Keratinocyte (primary cell): ENCODE data around the gene FBLN1. TPM values are rescaled to one million over a fixed set of nuclear protein-coding genes. Genes with fewer than 3 reads are reported as not detected.

ENCODE experiments used
- DNase-seq: peaks from one replicate; pipeline ENCODE4 v3.0.0-alpha.2; 2011; ENCODE audit warnings: low read depth, missing footprints, low spot score
- FAIRE-seq: peaks from 2 replicates; lab custom pipeline; 2011; peaks lifted over from hg19 to GRCh38; lab: Jason Lieb, UNC
- H2AFZ ChIP-seq: 2 replicates; pipeline ENCODE4 v1.6.0; 2012; ENCODE audit warnings: low read length, control low read depth, inconsistent platforms; ENCODE audit not compliant: control insufficient read depth
- H3K27ac ChIP-seq: 2 replicates; pipeline ENCODE4 v1.5.1; 2011; ENCODE audit warnings: low read length; ENCODE audit not compliant: control insufficient read depth, insufficient read depth
- H3K27me3 ChIP-seq: 3 replicates; pipeline ENCODE4 v1.6.0; 2011; ENCODE audit warnings: low read length; ENCODE audit not compliant: control insufficient read depth, insufficient read depth; ENCODE audit errors: extremely low read depth
- H3K36me3 ChIP-seq, 2 experiments: 2 replicates in 1 of 2; 3 replicates in 1 of 2; pipeline ENCODE4 v1.5.1; 2011; ENCODE audit warnings: low read length in 2 of 2, mild to moderate bottlenecking in 1 of 2; ENCODE audit not compliant: control insufficient read depth in 2 of 2, insufficient read depth in 2 of 2; ENCODE audit errors: extremely low read depth in 1 of 2
- H3K4me1 ChIP-seq: 3 replicates; pipeline ENCODE4 v1.5.1; 2011; ENCODE audit warnings: low read length; ENCODE audit not compliant: control insufficient read depth, insufficient read depth; ENCODE audit errors: extremely low read depth
- H3K4me2 ChIP-seq: 3 replicates; pipeline ENCODE4 v1.6.0; 2011; ENCODE audit warnings: low read depth, low read length; ENCODE audit not compliant: control insufficient read depth, insufficient read depth; ENCODE audit errors: extremely low read depth
- H3K4me3 ChIP-seq, 3 experiments: fragments of 200-600 bp in 1 of 3; sonication (generic) in 1 of 3; 2 replicates in 2 of 3; 3 replicates in 1 of 3; pipeline ENCODE4 v1.5.1; 2011 to 2016; ENCODE audit warnings: low read length in 3 of 3, mild to moderate bottlenecking in 3 of 3, control low read depth in 2 of 3, inconsistent platforms in 1 of 3, low read depth in 1 of 3, mixed read lengths in 1 of 3, mixed run types in 1 of 3, moderate library complexity in 1 of 3; ENCODE audit not compliant: control insufficient read depth in 2 of 3, insufficient read depth in 2 of 3; ENCODE audit errors: extremely low read depth in 1 of 3
- H3K79me2 ChIP-seq: 2 replicates; pipeline ENCODE4 v1.6.0; 2012; ENCODE audit warnings: low read length; ENCODE audit not compliant: control insufficient read depth, insufficient read depth
- H3K9ac ChIP-seq: 3 replicates; pipeline ENCODE4 v1.6.0; 2011; ENCODE audit warnings: low read length; ENCODE audit not compliant: control insufficient read depth, insufficient read depth; ENCODE audit errors: extremely low read depth
- H3K9me1 ChIP-seq: 3 replicates; pipeline ENCODE4 v1.6.0; 2011; ENCODE audit warnings: low read length; ENCODE audit not compliant: control insufficient read depth, insufficient read depth; ENCODE audit errors: extremely low read depth
- H3K9me3 ChIP-seq: 2 replicates; pipeline ENCODE4 v1.5.1; 2012; ENCODE audit warnings: low read depth, low read length; ENCODE audit not compliant: control insufficient read depth
- H4K20me1 ChIP-seq: 3 replicates; pipeline ENCODE4 v1.6.0; 2011; ENCODE audit warnings: low read length; ENCODE audit not compliant: control insufficient read depth, insufficient read depth; ENCODE audit errors: extremely low read depth
- CTCF ChIP-seq, 3 experiments: IDR thresholded peaks in 1 of 3; conservative IDR thresholded peaks in 1 of 3; optimal IDR thresholded peaks in 1 of 3; 2 replicates in 2 of 3; 3 replicates in 1 of 3; pipeline versions ENCODE3 to v1.5.1; 2011; ENCODE audit warnings: low read length in 3 of 3, mild to moderate bottlenecking in 3 of 3, moderate library complexity in 2 of 3, control low read depth in 1 of 3, inconsistent platforms in 1 of 3; ENCODE audit not compliant: insufficient read depth in 2 of 3; ENCODE audit errors: extremely low read depth in 1 of 3
- EZH2 ChIP-seq: IDR thresholded peaks from one replicate; pipeline ENCODE4 v1.6.1; 2012; ENCODE audit warnings: inconsistent platforms, mild to moderate bottlenecking, low read length, moderate library complexity
- dilution Hi-C: fragments of 300-500 bp; cut with MboI; formaldehyde crosslinking; loops from one replicate; pipeline ENCODE4 v1.7.0; 2020; ENCODE audit warnings: low sequenced_read_pairs; ENCODE audit not compliant: extremely low pct_ligation_motif_present
- polyA plus RNA-seq, 5 experiments: library from polyadenylated mRNA; depleted of rRNA in 3 of 5; stranded (reverse) in 3 of 5; stranded (forward) in 1 of 5; unstranded in 1 of 5; fragments of >200 nt; gene quantifications; 1 replicate in 1 of 5; 2 replicates in 3 of 5; 3 replicates in 1 of 5; pipeline versions ENCODE4 v1.2.1 to v1.2.3, GENCODE V29; 2011 to 2012; ENCODE audit warnings: missing spikeins in 2 of 5, low read depth in 1 of 5, low replicate concordance in 1 of 5

FBLN1 gene
- polyA plus RNA-seq, 1 donor (not counting 4 experiments of a cell fraction or from before 2014, with no cell fraction given) = 13.7 TPM

GRCh38 chr22:45630436-45630835, 127.8 kb downstream of the FBLN1 start:
- DNase-seq = no peak
- Histone ChIP-seq H3K9me1 (no peaks in the 10 kb centered on the region), H2AFZ (no peak overlapping the region), H3K27ac (no peak overlapping the region), H3K4me1 (peaks cover 13% of the 10 kb centered on the region), H3K9me3 (no peaks in the 10 kb centered on the region), H4K20me1 (no peaks in the 10 kb centered on the region), H3K4me3 (no peak overlapping the region), H3K79me2 (no peaks in the 10 kb centered on the region), H3K9ac (no peak overlapping the region), H3K36me3 (no peaks in the 10 kb centered on the region), H3K4me2 (no peak overlapping the region), H3K27me3 (no peaks in the 10 kb centered on the region)
- TF ChIP-seq CTCF (optimal IDR thresholded peaks at IDR 0.05 in 1 of 3, IDR thresholded peaks at IDR 0.05 in 1 of 3, conservative IDR thresholded peaks at IDR 0.05 in 1 of 3; ENCODE audit: extremely low read depth in 1 of 3, insufficient read depth in 2 of 3, low read length in 3 of 3) (no peak), EZH2 (no peak)
- no peak for FAIRE-seq
- dilution Hi-C loops = no loop called here

GRCh38 chr22:45631140-45631840, 128.6 kb downstream of the FBLN1 start:
- TF ChIP-seq EZH2 (no peak), CTCF (optimal IDR thresholded peaks at IDR 0.05 in 1 of 3, IDR thresholded peaks at IDR 0.05 in 1 of 3, conservative IDR thresholded peaks at IDR 0.05 in 1 of 3; ENCODE audit: extremely low read depth in 1 of 3, insufficient read depth in 2 of 3, low read length in 3 of 3) (no peak)
- dilution Hi-C loops = no loop called here
- no peak overlapping the region for H3K9ac ChIP-seq

More at GRCh38 chr22:45631140-45631840, 128.6 kb downstream of the FBLN1 start:
- Histone ChIP-seq H3K27me3 (no peaks in the 10 kb centered on the region), H3K9me1 (no peaks in the 10 kb centered on the region), H3K4me1 (peaks cover 4% of the 10 kb centered on the region), H3K4me2 (no peak overlapping the region), H4K20me1 (no peaks in the 10 kb centered on the region), H3K4me3 (no peak overlapping the region), H2AFZ (no peak overlapping the region), H3K79me2 (no peaks in the 10 kb centered on the region), H3K27ac (no peak overlapping the region), H3K9me3 (no peaks in the 10 kb centered on the region), H3K36me3 (no peaks in the 10 kb centered on the region)
- DNase-seq (no peak), FAIRE-seq (no peak)
